Panc1 (cell line): ENCODE results near the gene CCDC14.

ENCODE experiments used
- POLR2AphosphoS5 ChIP-seq: IDR thresholded peaks from 2 replicates; pipeline ENCODE4 v1.6.1; 2012; ENCODE audit warnings: mild to moderate bottlenecking, low read depth, low read length, moderate library complexity
- TCF7L2 ChIP-seq: IDR thresholded peaks from 2 replicates; pipeline ENCODE4 v1.6.1; 2011; ENCODE audit warnings: mild to moderate bottlenecking, low read depth, low read length, inconsistent platforms
- TF ChIP-seq, protein P1 (sequence below): fragments of 450-650 bp; IDR thresholded peaks from 2 replicates; pipeline ENCODE4 v1.5.1; 2017; ENCODE audit warnings: mild to moderate bottlenecking
- TF ChIP-seq, protein P2 (sequence below), 2 experiments: IDR thresholded peaks; 2 replicates each; pipeline ENCODE4 v1.6.1; 2011 to 2012; ENCODE audit warnings: low read depth in 2 of 2, control low read depth in 1 of 2, low read length in 1 of 2, mild to moderate bottlenecking in 1 of 2, moderate library complexity in 1 of 2; ENCODE audit not compliant: insufficient read depth in 1 of 2

DNA sequence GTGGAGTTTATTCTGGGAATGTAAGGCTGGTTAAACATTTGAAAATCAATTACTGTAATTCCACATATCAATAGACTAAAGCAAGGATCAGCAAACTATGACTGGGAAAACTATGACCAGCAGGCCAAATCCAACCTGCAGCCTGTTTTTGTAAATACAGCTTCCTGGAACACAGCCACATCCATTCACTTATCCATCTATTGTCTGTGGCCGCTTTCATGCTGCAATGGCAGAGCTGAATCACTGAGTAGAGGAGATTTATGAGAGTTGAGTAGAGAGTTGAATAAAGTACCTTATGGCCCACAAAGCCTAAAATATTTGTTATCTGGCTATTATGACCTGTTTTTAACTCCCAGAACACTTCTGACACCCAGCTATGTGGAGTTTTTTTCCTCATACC, 89.1 kb downstream of the CCDC14 start:
- TF ChIP-seq, protein P1, sequence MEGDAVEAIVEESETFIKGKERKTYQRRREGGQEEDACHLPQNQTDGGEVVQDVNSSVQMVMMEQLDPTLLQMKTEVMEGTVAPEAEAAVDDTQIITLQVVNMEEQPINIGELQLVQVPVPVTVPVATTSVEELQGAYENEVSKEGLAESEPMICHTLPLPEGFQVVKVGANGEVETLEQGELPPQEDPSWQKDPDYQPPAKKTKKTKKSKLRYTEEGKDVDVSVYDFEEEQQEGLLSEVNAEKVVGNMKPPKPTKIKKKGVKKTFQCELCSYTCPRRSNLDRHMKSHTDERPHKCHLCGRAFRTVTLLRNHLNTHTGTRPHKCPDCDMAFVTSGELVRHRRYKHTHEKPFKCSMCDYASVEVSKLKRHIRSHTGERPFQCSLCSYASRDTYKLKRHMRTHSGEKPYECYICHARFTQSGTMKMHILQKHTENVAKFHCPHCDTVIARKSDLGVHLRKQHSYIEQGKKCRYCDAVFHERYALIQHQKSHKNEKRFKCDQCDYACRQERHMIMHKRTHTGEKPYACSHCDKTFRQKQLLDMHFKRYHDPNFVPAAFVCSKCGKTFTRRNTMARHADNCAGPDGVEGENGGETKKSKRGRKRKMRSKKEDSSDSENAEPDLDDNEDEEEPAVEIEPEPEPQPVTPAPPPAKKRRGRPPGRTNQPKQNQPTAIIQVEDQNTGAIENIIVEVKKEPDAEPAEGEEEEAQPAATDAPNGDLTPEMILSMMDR: no peak
- TF ChIP-seq, protein P2, sequence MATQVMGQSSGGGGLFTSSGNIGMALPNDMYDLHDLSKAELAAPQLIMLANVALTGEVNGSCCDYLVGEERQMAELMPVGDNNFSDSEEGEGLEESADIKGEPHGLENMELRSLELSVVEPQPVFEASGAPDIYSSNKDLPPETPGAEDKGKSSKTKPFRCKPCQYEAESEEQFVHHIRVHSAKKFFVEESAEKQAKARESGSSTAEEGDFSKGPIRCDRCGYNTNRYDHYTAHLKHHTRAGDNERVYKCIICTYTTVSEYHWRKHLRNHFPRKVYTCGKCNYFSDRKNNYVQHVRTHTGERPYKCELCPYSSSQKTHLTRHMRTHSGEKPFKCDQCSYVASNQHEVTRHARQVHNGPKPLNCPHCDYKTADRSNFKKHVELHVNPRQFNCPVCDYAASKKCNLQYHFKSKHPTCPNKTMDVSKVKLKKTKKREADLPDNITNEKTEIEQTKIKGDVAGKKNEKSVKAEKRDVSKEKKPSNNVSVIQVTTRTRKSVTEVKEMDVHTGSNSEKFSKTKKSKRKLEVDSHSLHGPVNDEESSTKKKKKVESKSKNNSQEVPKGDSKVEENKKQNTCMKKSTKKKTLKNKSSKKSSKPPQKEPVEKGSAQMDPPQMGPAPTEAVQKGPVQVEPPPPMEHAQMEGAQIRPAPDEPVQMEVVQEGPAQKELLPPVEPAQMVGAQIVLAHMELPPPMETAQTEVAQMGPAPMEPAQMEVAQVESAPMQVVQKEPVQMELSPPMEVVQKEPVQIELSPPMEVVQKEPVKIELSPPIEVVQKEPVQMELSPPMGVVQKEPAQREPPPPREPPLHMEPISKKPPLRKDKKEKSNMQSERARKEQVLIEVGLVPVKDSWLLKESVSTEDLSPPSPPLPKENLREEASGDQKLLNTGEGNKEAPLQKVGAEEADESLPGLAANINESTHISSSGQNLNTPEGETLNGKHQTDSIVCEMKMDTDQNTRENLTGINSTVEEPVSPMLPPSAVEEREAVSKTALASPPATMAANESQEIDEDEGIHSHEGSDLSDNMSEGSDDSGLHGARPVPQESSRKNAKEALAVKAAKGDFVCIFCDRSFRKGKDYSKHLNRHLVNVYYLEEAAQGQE (IDR thresholded peaks at IDR 0.05; ENCODE audit: insufficient read depth in 1 of 2, low read depth in 2 of 2, low read length in 1 of 2): no peak
- TF ChIP-seq TCF7L2 (no peak), POLR2AphosphoS5 (no peak)
